PC-9 (cell line): Measurements from ENCODE around the gene ROR2. TPM values are rescaled to one million over a fixed set of nuclear protein-coding genes. Genes with fewer than 3 reads are reported as not detected.

ENCODE experiments used
- BruUV-seq: library from RNA; stranded (reverse); fragments of 400-500 nt; replicated peaks from 2 replicates; lab custom pipeline; 2021; lab: Mats Ljungman, UMichigan
- CTCF ChIA-PET: fragments of 300-600 bp; sonication (Branson Sonifier 250); formaldehyde crosslinking; loops from one replicate; lab custom pipeline; 2022; ENCODE audit warnings: antibody characterized with exemption; lab: Charles Lee
- POLR2A ChIA-PET: fragments of 300-600 bp; sonication (Branson Sonifier 250); formaldehyde crosslinking; loops from one replicate; lab custom pipeline; 2022; ENCODE audit warnings: antibody characterized with exemption; ENCODE audit not compliant: unreplicated experiment; lab: Charles Lee
- DNase-seq, 2 experiments: peaks; one replicate each; pipeline versions ENCODE4 v3.0.0 to v3.0.0-alpha.2; 2015 to 2022; ENCODE audit warnings: mixed read lengths in 1 of 2
- H2AFZ ChIP-seq: fragments of 200-600 bp; sonication (generic); 2 replicates; pipeline ENCODE4 v1.8.1; 2017; ENCODE audit warnings: antibody characterized with exemption
- H3F3A ChIP-seq: fragments of 200-600 bp; sonication (generic); 2 replicates; pipeline ENCODE4 v1.8.1; 2017; ENCODE audit warnings: antibody characterized with exemption, mild to moderate bottlenecking, low read depth; ENCODE audit not compliant: insufficient read depth
- H3K27ac ChIP-seq: fragments of 200-600 bp; sonication (generic); 2 replicates; pipeline ENCODE4 v1.6.1; 2016; ENCODE audit warnings: mixed run types
- H3K27me3 ChIP-seq: fragments of 200-600 bp; sonication (generic); 2 replicates; pipeline ENCODE4 v1.6.1; 2016; ENCODE audit warnings: low read depth, mixed run types; ENCODE audit not compliant: insufficient read depth
- H3K36me3 ChIP-seq: fragments of 200-600 bp; sonication (generic); 2 replicates; pipeline ENCODE4 v1.6.1; 2016; ENCODE audit warnings: low read depth, mixed run types
- H3K4me1 ChIP-seq: fragments of 200-600 bp; sonication (generic); replicated peaks from 2 replicates; pipeline ENCODE4 v1.6.1; 2016; ENCODE audit warnings: mixed run types; ENCODE audit not compliant: insufficient read depth
- H3K4me2 ChIP-seq: fragments of 200-600 bp; sonication (generic); 2 replicates; pipeline ENCODE4 v1.6.1; 2017; ENCODE audit warnings: mixed run types
- H3K4me3 ChIP-seq: fragments of 200-600 bp; sonication (generic); 2 replicates; pipeline ENCODE4 v1.6.1; 2016; ENCODE audit warnings: mixed run types
- H3K79me2 ChIP-seq: fragments of 200-600 bp; sonication (generic); 2 replicates; pipeline ENCODE4 v1.6.1; 2017; ENCODE audit warnings: low read depth, mixed run types
- H3K9me2 ChIP-seq: fragments of 200-600 bp; sonication (generic); 2 replicates; pipeline ENCODE4 v1.8.1; 2017; ENCODE audit warnings: mild to moderate bottlenecking; ENCODE audit not compliant: insufficient read depth
- H3K9me3 ChIP-seq: fragments of 200-600 bp; sonication (generic); 2 replicates; pipeline ENCODE4 v1.8.1; 2016; ENCODE audit warnings: low read depth; ENCODE audit not compliant: insufficient read depth
- H4K20me1 ChIP-seq: fragments of 200-600 bp; sonication (generic); 2 replicates; pipeline ENCODE4 v1.8.1; 2017; ENCODE audit not compliant: insufficient read depth
- EZH2 ChIP-seq: fragments of 200-600 bp; sonication (generic); IDR thresholded peaks from 2 replicates; pipeline ENCODE4 v1.8.0; 2017; ENCODE audit warnings: antibody characterized with exemption, low read depth
- intact Hi-C: fragments of 100-400 bp; cut with micrococcal nuclease; formaldehyde crosslinking; loops from one replicate; pipeline ENCODE4 v1.10.0; 2022; ENCODE audit not compliant: unreplicated experiment
- total RNA-seq: library from RNA; stranded (reverse); gene quantifications from 2 replicates; pipeline ENCODE4 v1.2.3, GENCODE V29; 2021
- TF ChIP-seq, protein P1 (sequence below): fragments of 200-600 bp; sonication (generic); conservative IDR thresholded peaks from 2 replicates; pipeline ENCODE4 v1.6.1; 2017; ENCODE audit warnings: mixed run types, antibody characterized with exemption, mild to moderate bottlenecking, moderate library complexity

The ROR2 gene
- total RNA-seq, 1 experiment from 2014 or later: not detected

DNA sequence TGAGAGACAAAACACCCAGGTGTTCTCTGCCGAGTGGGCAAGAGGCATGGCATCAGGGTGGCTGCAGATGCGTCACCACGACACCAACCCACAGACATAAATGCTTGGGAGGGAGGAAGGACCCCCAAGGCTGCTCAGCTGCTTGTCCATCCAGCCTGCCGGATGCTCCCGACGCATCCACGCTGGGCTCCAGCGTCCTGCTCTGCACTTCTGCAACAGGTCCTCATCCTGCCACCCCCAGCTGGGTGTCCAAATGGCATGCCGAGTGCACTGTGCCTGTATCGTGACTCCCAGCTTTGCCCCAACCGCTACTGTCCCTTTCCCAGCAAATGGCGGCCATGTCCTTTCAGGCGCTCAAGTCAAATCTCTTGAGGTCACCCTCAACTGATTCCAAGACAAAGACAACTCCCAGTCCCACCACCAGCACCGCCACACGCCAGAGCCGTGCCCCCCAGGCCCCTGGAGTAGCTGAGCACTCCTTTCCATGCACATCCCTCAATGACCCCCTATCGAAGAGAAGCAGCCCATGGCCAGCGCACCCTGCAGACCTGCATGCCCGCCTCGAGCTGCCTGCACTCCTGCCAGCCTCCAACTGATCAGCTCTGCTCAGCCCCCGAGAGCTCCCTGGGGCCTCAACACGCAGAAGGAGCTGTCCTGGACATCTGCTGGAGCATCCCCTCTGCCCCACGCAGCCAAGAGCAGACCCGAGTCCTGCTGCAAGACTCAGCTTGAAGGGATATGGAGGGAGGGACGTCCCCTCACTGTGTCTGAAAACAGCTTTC lies 116.7 kb downstream of the ROR2 start:
- Histone ChIP-seq H3K4me2 (no peak overlapping the region), H4K20me1 (no peaks in the 10 kb centered on the region), H3K27me3 (peaks cover 42% of the 10 kb centered on the region), H3K4me3 (no peak overlapping the region), H3K4me1 (peaks cover 7% of the 10 kb centered on the region; the same call in 1 of the 2 replicates), H3K27ac (no peak overlapping the region), H3K9me2 (no peaks in the 10 kb centered on the region), H3K36me3 (no peaks in the 10 kb centered on the region), H3F3A (no peaks in the 10 kb centered on the region), H3K79me2 (no peaks in the 10 kb centered on the region), H3K9me3 (no peaks in the 10 kb centered on the region), H2AFZ (no peak overlapping the region)
- POLR2A ChIA-PET: no interaction called here
- no TSS peak for BruUV-seq
- intact Hi-C loops: no loop called here
- no peak for TF ChIP-seq EZH2
- TF ChIP-seq, protein P1, sequence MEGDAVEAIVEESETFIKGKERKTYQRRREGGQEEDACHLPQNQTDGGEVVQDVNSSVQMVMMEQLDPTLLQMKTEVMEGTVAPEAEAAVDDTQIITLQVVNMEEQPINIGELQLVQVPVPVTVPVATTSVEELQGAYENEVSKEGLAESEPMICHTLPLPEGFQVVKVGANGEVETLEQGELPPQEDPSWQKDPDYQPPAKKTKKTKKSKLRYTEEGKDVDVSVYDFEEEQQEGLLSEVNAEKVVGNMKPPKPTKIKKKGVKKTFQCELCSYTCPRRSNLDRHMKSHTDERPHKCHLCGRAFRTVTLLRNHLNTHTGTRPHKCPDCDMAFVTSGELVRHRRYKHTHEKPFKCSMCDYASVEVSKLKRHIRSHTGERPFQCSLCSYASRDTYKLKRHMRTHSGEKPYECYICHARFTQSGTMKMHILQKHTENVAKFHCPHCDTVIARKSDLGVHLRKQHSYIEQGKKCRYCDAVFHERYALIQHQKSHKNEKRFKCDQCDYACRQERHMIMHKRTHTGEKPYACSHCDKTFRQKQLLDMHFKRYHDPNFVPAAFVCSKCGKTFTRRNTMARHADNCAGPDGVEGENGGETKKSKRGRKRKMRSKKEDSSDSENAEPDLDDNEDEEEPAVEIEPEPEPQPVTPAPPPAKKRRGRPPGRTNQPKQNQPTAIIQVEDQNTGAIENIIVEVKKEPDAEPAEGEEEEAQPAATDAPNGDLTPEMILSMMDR: no peak
- CTCF ChIA-PET: no interaction called here
- no peak for DNase-seq

DNA sequence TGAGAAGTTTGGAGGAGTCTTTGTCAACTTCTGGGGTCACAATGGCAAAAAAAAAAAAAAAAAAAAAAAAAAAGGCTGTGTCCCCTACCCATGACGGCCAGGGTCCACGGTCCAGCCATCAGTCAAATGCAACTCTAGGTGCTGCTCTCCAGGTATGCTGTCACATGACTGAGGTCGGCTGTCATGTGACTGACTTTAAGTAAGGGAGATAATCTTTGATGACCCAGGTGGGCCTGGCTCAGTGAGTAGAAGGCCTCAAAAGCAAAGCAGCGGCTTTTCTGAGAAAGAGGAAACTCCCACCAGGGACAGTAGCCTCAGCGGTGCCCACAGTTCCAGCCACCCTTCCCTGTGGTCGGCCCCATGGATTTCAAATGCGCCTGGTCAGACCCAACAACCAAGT lies 117.7 kb downstream of the ROR2 start:
- Histone ChIP-seq H3K4me1 (peaks cover under 1% of the 10 kb centered on the region; the same call in 1 of the 2 replicates), H3K27ac (no peak overlapping the region), H3K4me3 (no peak overlapping the region), H3K4me2 (no peak overlapping the region), H3K27me3 (peaks cover 44% of the 10 kb centered on the region), H3F3A (no peaks in the 10 kb centered on the region), H3K9me3 (no peaks in the 10 kb centered on the region), H4K20me1 (no peaks in the 10 kb centered on the region), H3K79me2 (no peaks in the 10 kb centered on the region), H2AFZ (no peak overlapping the region), H3K36me3 (no peaks in the 10 kb centered on the region), H3K9me2 (no peaks in the 10 kb centered on the region)
- intact Hi-C loops: no loop called here
- TF ChIP-seq EZH2: no peak
- TF ChIP-seq, protein P1: no peak
- BruUV-seq: no TSS peak
- no peak for DNase-seq
- ChIA-PET CTCF (no interaction called here), POLR2A (no interaction called here)

DNA sequence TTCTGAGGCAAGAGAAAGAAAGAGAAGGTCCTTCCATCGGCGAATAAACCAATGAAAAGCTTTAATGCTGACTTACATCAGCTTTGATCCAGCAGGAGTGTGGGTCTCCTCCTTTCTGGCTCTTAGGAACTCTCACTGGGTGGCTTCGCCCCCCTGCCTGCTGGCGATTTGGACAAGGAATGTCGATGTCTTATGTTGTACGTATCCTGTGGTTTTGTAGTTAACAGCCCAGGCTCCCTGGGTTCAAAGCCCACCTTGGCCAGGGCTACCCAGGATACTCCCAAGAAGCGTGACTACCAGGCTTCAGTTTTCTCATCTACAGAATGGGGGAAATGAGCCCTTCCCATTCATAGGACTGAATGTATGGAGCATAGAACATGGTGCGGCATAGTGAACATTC lies 124.2 kb downstream of the ROR2 start:
- Histone ChIP-seq H3K4me3 (peak overlapping the region; percentile 23; the same call in 1 of the 2 replicates), H3K9me2 (no peaks in the 10 kb centered on the region), H4K20me1 (no peaks in the 10 kb centered on the region), H3K27ac (peak overlapping the region; percentile 75; the same call in 1 of the 2 replicates), H3K4me2 (peak overlapping the region; percentile 64), H3K4me1 (peaks cover 21% of the 10 kb centered on the region), H3K36me3 (no peaks in the 10 kb centered on the region), H2AFZ (no peak overlapping the region), H3K27me3 (peaks cover 28% of the 10 kb centered on the region), H3K79me2 (no peaks in the 10 kb centered on the region), H3K9me3 (no peaks in the 10 kb centered on the region), H3F3A (no peaks in the 10 kb centered on the region)
- TF ChIP-seq, protein P1: no peak
- intact Hi-C loops: no loop called here
- BruUV-seq: no TSS peak
- POLR2A ChIA-PET: no interaction called here
- no peak for DNase-seq
- CTCF ChIA-PET: no interaction called here
